ENCODE data around the gene ERP44.

Gene ERP44

GRCh38 chr9:99955606-99956005 is 143.2 kb downstream of the ERP44 start:
- no peaks in the 10 kb centered on the region for H3K27me3 ChIP-seq (replicated peaks; ENCODE audit: insufficient read depth, low read length)
- no peaks in the 10 kb centered on the region for H3K9me3 ChIP-seq (replicated peaks; ENCODE audit: insufficient read depth, low read length)
- no peak overlapping the region for H3K4me3 ChIP-seq (ENCODE audit: low read length)
- H3K9me2 ChIP-seq (replicated peaks; ENCODE audit: insufficient read depth, low read length): no peaks in the 10 kb centered on the region
- TF ChIP-seq EZH2 (optimal IDR thresholded peaks at IDR 0.05; ENCODE audit: low read depth, low read length) (no peak), CTCF (IDR thresholded peaks at IDR 0.05; ENCODE audit: low read length) (no peak)
- H3K36me3 ChIP-seq (replicated peaks; ENCODE audit: insufficient read depth, low read length): no peaks in the 10 kb centered on the region
- H3F3A ChIP-seq (ENCODE audit: insufficient read depth, low read length): no peaks in the 10 kb centered on the region; the same call in 1 of the 2 replicates
- H4K20me1 ChIP-seq (ENCODE audit: insufficient read depth, low read length): no peaks in the 10 kb centered on the region
- no peak overlapping the region for H3K27ac ChIP-seq (ENCODE audit: low read length)
- DNase-seq: no peak
- H3K79me2 ChIP-seq (ENCODE audit: low read length): no peaks in the 10 kb centered on the region
- no peak overlapping the region for H3K9ac ChIP-seq (ENCODE audit: low read length)
- no peaks in the 10 kb centered on the region for H3K4me1 ChIP-seq (ENCODE audit: low read length)
- H2AFZ ChIP-seq (ENCODE audit: low read length): no peak overlapping the region
- H3K4me2 ChIP-seq (ENCODE audit: low read depth, low read length): no peak overlapping the region

GRCh38 chr9:99954819-99955218 is 144.0 kb downstream of the ERP44 start:
- Histone ChIP-seq H2AFZ (ENCODE audit: low read length) (no peak overlapping the region), H3F3A (ENCODE audit: insufficient read depth, low read length) (no peaks in the 10 kb centered on the region; the same call in 1 of the 2 replicates), H3K4me1 (ENCODE audit: low read length) (no peaks in the 10 kb centered on the region), H3K9ac (ENCODE audit: low read length) (no peak overlapping the region), H3K4me2 (ENCODE audit: low read depth, low read length) (no peak overlapping the region), H3K36me3 (replicated peaks; ENCODE audit: insufficient read depth, low read length) (no peaks in the 10 kb centered on the region), H3K27ac (ENCODE audit: low read length) (no peak overlapping the region), H3K4me3 (ENCODE audit: low read length) (no peak overlapping the region), H3K9me2 (replicated peaks; ENCODE audit: insufficient read depth, low read length) (no peaks in the 10 kb centered on the region), H3K79me2 (ENCODE audit: low read length) (no peaks in the 10 kb centered on the region), H3K27me3 (replicated peaks; ENCODE audit: insufficient read depth, low read length) (no peaks in the 10 kb centered on the region), H3K9me3 (replicated peaks; ENCODE audit: insufficient read depth, low read length) (no peaks in the 10 kb centered on the region), H4K20me1 (ENCODE audit: insufficient read depth, low read length) (no peaks in the 10 kb centered on the region)
- DNase-seq: no peak
- TF ChIP-seq EZH2 (optimal IDR thresholded peaks at IDR 0.05; ENCODE audit: low read depth, low read length) (no peak), CTCF (IDR thresholded peaks at IDR 0.05; ENCODE audit: low read length) (no peak), EZH2phosphoT487 (IDR thresholded peaks at IDR 0.05; ENCODE audit: low read length) (no peak)

- Histone ChIP-seq H3K4me2 (ENCODE audit: low read depth, low read length) (no peak overlapping the region), H3K79me2 (ENCODE audit: low read length) (no peaks in the 10 kb centered on the region), H3K36me3 (replicated peaks; ENCODE audit: insufficient read depth, low read length) (no peaks in the 10 kb centered on the region), H3K9ac (ENCODE audit: low read length) (no peak overlapping the region), H4K20me1 (ENCODE audit: insufficient read depth, low read length) (no peaks in the 10 kb centered on the region), H3K9me2 (replicated peaks; ENCODE audit: insufficient read depth, low read length) (no peaks in the 10 kb centered on the region), H3K27ac (ENCODE audit: low read length) (no peak overlapping the region), H2AFZ (ENCODE audit: low read length) (no peak overlapping the region), H3K27me3 (replicated peaks; ENCODE audit: insufficient read depth, low read length) (no peaks in the 10 kb centered on the region), H3K4me3 (ENCODE audit: low read length) (no peak overlapping the region), H3F3A (ENCODE audit: insufficient read depth, low read length) (no peaks in the 10 kb centered on the region; the same call in 1 of the 2 replicates), H3K4me1 (ENCODE audit: low read length) (no peaks in the 10 kb centered on the region), H3K9me3 (replicated peaks; ENCODE audit: insufficient read depth, low read length) (no peaks in the 10 kb centered on the region)
- TF ChIP-seq CTCF (IDR thresholded peaks at IDR 0.05; ENCODE audit: low read length): no peak
- no peak for TF ChIP-seq EZH2 (optimal IDR thresholded peaks at IDR 0.05; ENCODE audit: low read depth, low read length)
- TF ChIP-seq EZH2phosphoT487 (IDR thresholded peaks at IDR 0.05; ENCODE audit: low read length): no peak
- no peak for DNase-seq
Measured at GRCh38 chr9:99953861-99954507, 144.8 kb downstream of the ERP44 start.
